GM21576 (cell line): ENCODE measurements around the gene LYRM4.

ENCODE experiments used
- ATAC-seq: cut with Tn5 transposase; IDR thresholded peaks from one replicate; pipeline ENCODE4 v1.9.1; 2021; ENCODE audit warnings: mild to moderate bottlenecking, moderate library complexity; ENCODE audit not compliant: unreplicated experiment

The LYRM4 gene

GRCh38 chr6:5150551-5151075 lies 110.1 kb downstream of the LYRM4 start:
- no peak for ATAC-seq

DNA sequence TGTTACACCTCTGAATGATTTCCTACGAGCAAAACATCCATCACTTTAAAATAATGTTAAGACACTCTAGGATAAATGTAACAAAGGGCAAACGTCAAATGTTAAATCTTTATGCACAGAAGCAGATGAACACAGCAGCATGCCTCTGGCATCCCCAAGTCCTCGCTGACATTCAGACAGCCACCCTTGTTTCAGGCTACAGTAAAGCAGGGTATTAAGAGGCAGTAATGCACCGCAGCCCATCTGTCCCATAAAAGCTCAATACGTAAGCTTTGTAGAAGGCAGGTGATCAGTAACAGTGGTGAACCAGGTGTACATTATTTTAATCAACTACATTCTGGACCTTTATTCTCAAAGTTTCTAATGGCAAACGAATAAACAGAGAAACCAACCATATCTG lies 110.9 kb downstream of the LYRM4 start:
- ATAC-seq = no peak

DNA sequence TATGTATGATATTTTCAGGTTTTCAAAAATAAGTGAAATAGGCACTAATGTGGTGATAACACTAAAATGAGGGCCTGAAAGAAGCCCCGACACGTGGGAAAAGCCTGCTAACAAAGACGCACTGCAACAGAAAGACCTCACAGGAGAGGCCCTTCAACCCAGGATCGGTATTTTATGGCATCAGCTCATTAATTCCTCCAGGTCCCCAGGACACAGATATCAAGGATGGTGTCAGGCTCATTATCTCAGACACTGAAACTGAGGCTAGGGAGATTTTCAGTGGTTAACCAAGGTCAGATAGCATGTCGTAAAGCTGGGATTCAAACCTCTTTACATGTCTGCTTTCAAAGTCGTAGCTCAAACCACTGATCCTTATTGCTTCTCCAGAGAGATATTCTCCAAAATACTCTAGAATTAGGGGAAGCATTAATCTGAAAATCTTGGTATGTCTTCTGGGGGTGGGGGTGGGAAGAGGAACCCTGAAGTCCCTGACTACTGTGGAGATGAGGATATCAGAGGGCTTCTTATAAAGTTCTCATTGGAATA lies 111.5 kb downstream of the LYRM4 start:
- ATAC-seq = no peak

DNA sequence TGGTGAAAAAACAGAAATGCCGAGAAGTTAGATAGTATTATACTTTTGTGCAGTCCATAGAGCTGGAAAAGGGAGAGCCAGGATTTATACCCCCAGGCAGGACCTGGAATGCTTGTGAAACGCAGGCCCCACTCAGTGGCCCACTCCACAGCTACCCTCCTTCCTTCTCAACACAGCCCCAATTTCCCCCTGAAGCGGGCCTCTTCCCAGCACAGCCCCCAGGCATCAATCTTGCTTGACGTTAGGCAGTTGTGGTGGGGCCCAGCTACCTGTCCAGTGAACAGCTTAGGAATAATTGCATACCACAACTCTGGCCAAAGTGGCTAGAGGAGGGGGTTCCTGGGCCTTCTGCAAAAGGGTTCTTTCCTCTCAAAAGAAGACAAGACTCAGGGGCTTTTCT lies 114.4 kb downstream of the LYRM4 start:
- no peak for ATAC-seq

DNA sequence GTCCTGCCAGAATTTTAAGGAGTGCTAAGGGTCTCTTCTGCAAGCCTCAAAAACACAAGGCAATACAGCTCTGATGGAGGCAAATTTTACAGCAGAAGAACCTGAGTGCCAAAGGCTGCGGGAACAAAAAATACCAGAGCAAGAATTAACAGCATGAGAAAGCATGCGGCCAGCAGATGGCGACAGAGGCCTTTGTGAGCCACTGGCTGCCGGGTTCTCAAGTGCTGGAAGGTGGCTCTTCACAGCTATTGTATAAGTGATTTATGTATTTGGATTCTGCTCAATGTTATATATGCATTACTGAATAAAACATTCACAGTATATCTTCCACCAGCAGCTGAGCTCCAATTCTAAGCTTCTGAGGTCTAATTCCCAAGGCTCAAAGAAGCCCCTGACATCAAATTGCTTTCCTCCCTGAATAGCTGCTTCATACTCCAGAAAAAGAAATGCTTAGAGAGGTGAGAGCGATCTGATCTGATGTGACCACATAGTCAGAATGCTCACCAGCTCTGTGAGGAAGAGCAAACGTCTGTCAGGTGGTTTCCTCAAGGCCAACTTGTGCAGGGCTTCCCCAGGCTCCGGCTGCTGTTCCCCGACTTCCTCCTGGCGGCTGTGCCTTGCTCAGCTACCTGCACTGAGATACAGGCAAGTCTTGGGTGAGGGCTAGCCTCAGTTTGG lies 117.0 kb downstream of the LYRM4 start:
- ATAC-seq = peak; percentile 50

GRCh38 chr6:5142915-5143314 lies 117.8 kb downstream of the LYRM4 start:
- no peak for ATAC-seq

GRCh38 chr6:5142131-5142530 lies 118.6 kb downstream of the LYRM4 start:
- ATAC-seq = no peak

DNA sequence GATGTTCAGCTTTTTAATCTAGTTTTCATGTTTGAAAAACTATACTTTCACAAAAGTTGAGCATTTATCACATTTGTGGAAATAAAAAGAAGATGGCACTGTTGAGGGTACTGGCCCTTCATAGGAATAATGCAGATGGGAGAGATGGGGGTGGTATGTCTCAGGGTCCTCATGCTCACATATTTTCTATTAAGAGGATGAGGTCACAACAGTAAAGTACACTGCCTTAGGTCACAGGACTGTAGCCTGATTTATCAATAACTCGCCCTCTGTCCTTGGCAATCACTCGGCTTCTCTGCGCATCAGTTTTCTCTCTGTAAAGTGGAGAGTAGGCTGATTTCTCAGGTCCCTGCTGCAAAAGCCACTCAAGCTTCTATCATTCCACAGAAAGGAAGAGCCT lies 119.7 kb downstream of the LYRM4 start:
- no peak for ATAC-seq

DNA sequence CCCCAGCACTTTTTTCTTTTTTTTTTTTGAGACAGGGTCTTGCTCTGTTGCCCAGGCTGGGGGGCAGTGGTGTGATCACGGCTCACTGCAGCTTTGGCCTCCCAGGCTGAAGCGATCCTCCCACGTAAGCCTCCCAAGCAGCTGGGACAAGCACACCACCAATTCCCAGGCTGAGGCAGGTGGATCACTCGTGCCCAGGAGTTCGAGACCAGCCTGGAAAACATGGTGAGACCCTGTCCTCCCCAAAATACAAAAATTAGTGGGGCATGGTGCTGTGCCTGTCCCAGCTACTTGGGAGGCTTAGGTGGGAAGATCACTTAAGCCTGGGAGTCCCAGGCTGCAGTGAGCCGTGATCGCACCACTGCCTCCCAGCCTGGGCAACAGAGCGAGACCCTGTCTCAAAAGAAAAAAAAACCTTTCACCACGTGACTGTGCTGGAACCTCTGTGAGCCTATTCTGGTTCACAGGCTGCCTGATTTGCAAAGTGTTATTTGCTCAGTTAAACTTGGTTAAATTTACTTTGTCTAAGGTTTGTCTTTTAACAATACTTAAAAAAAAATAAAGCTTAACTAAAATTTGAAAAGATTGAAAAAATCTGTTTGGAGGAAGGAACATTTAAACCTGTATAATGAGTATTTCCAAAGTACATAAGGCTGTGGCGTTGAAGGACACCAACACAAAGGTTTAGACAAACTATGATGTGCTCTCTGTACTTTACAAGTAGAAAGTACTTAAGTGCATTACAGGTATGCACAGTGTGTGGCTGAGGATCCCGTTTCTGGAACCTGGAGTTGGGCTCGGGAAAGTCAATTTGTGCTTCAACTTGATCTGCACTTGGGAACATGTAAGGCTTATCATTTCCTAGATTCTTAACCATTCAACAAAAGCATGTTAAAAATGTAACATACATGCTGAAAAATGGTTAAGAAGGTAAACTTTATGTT lies 120.7 kb downstream of the LYRM4 start:
- ATAC-seq = no peak

GRCh38 chr6:5138995-5139827 lies 121.5 kb downstream of the LYRM4 start:
- no peak for ATAC-seq

DNA sequence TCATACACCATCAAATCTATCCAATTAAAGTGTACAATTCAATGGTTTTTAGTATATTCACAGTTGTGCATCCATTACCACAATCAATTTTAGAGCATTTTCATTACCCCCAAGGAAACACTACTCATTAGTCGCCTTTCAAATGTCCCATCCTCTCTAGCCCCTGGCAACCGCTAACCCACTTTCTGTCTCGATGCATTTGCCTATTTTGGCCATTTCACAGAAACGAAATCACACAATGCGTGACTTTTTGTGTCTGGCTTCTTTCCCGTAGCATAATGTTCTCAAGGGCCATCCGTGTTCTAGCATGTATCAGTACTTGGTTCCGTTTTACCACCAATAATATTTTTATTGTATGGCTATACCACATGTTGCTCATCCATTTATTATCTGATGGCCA lies 123.9 kb downstream of the LYRM4 start:
- ATAC-seq = no peak

DNA sequence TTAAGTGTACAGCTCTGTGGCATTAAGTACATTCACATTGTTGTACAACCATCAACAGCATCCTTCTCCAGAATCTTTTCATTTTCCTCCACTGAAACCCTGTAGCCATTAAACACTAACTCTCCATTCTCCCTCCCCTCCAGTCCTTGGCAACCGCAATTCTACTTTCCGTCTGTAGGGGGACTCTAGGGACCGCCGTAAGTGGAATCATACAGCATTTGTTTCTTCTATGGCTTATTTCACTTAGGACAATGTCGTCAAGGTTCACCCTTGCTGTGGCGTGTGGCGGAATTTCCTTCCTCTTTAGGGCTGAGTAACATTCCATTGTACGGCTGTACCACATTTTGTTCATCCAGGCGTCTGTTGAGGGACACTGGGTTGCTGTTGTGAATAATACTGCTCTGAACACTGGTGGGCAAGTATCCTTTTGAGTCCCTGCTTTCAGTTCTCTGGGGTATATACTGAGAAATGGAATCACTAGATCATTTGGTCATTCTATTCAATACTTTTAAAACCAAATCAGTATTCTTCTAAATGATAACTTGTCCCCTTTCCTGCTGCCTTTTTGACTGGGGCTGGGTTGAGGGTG lies 124.9 kb downstream of the LYRM4 start:
- ATAC-seq = no peak

DNA sequence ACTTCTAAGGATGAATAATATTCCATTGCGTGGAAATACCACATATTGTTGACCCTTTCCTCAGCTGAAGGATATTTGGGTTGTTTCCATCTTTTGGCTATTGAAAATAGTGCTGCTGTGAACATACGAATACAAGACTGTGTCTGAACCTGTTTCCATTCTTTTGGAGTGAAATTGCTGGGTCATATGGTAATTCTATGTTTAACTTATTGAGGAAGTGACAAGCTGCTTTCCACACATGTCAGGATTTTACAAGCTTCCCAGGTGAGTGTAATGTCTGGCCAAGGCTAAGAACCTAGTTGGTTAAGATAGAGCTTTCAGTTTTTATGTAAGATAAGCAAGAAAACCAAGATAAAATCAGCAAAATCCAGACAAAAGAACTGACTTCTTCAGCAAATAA lies 126.8 kb downstream of the LYRM4 start:
- ATAC-seq = no peak

- peak; percentile 74 for ATAC-seq
Measured at GRCh38 chr6:5132731-5133130, 128.0 kb downstream of the LYRM4 start.

- ATAC-seq = no peak
Measured at GRCh38 chr6:5130135-5130866, 130.4 kb downstream of the LYRM4 start.

DNA sequence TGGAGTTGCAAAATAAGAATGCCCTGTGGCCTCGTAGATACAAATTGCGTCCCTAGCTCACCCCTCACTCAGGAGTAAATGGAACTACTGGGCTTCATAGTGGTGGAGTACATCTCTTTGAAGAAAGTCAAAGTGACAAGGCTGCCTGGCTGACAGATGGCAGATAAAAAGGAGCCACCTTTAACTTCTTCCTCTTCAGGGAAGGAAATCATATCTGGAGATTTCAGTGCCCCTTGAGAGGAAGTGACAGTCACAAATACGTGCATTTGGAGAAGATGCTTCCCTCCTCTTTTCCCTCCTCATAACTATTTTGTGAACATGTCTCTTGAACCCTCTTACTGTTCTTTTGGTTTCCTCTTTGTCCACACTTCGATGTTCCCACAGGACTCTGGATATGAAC lies 132.4 kb downstream of the LYRM4 start:
- ATAC-seq = no peak

DNA sequence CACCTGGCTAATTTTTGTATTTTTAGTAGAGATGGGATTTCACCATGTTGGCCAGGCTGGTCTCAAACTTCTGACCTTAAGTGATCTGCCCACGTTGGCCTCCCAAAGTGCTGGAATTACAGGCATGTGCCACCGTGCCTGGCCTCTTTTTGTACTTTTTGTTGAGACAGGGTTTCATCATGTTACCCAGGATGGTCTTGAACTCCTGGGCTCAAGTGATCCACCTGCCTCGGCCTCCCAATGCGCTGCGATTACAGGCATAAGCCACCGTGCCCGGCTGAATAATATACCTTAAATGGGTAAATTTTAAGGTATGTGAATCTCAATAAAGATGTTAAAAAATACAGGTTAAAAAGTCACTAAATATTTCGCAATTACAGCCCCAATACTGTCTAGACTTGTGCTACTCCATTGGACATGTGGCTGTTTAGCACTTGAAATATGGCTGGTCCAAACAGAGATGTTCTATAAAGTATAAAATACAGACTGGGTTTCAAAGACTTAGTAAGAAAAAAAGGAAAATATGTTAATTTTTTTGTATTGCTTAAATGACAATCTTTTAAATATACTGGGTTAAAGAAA lies 133.6 kb downstream of the LYRM4 start:
- ATAC-seq = no peak

DNA sequence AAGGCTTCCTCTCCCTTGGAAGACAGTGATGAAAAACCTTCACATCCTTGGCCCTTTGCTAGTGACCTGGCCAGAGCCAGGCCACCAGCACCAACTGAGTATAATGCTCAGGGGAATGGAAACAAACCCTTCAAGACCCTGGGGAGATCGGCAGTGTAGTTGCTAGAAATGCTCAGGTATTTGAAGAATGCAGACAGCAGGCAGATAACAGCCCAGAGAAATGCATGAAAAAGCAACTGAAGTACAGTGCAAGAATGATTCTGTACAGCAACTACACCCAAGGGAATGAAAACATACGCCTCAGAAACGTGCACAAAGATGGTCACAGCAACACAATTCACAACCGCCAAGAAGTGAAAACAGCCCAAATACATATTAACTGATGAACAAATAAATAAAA lies 134.5 kb downstream of the LYRM4 start:
- no peak for ATAC-seq
